GM19023 (cell line): ENCODE data around the gene HHIPL1.

ENCODE experiments used
- ATAC-seq: cut with Tn5 transposase; IDR thresholded peaks from one replicate; pipeline ENCODE4 v1.9.1; 2021; ENCODE audit warnings: mild to moderate bottlenecking, moderate library complexity; ENCODE audit not compliant: unreplicated experiment

HHIPL1 gene

DNA sequence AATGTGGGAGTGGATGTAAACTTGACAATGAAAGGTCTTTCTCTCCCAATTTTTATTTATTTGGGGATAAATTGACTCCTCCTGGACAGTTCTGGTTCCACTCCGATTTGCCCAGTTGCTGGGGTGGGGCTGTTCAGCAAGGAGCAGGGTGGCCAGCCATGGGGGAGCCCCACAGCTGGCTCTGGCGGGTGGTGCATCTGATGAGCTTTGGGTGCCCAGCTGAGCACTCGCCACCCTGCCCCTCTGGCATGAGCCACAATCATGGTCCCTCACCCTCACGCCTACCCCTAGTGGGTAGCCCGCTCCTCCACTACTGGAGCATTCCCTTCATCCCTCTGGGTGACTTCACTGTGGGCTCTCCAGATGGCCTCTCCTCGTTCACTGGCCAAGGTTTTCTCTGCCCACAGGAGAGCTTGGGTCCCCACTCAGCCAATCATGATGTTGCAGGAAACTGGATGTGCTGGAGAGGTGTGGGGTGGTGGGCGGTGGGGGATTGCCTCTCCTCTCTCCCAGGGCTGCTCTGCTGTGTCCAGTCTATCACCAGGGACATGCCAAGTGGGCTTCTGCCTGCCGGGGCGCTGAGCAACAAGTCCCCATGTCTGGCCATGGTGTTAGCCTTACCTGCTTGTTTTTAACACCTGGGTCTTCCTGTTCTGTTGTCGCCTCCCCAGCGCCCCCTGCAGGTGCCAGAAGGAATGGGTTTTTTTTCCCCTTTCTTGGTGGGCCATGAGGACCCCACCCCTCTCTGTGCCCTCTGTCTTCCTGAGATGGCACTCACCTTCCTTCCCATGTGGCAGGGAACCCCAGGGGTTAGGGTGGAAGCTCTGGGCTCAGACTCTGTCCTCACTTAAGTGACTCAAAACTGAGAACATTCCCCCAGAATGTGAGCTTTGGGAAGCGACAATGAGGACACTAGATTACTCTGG is 42.6 kb downstream of the HHIPL1 start:
- no peak for ATAC-seq

DNA sequence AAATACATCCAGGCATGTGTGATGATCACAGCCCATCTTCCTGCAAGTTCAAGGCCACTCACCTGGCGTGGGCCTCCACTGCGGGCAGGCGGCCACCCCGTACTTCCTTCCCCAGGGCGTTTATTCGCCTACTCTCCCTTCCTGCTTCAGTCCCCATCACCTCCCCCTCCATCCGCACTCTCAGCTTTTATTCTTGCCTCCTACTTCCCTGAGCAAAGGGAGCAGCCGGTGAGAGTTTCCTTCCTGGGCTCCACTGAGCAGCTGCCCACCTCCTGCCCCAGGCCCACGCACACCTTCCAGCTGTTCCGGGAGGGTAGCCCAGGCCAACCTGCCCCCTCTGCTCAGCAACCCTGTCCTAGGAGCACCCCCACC is 43.3 kb downstream of the HHIPL1 start:
- no peak for ATAC-seq

DNA sequence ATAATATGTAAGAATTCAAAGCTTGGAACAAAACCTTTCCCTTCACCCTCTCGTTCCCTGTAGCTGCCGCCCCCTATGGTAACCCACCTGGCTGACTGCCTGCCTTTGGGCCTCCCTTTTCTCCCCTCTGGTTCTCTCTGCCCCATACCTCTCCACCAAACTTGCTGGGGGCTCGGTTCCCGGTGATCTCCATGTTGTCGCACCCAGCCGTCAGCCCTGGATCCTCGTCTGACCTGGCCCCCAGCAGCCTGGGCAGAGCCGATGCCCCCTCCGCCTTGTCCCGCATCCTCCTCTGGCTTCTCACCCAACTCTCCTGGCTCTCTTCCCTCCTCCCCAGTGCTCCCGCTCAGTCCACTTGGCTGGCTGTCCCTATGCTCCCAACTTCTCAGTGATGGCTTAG is 43.7 kb downstream of the HHIPL1 start:
- no peak for ATAC-seq

DNA sequence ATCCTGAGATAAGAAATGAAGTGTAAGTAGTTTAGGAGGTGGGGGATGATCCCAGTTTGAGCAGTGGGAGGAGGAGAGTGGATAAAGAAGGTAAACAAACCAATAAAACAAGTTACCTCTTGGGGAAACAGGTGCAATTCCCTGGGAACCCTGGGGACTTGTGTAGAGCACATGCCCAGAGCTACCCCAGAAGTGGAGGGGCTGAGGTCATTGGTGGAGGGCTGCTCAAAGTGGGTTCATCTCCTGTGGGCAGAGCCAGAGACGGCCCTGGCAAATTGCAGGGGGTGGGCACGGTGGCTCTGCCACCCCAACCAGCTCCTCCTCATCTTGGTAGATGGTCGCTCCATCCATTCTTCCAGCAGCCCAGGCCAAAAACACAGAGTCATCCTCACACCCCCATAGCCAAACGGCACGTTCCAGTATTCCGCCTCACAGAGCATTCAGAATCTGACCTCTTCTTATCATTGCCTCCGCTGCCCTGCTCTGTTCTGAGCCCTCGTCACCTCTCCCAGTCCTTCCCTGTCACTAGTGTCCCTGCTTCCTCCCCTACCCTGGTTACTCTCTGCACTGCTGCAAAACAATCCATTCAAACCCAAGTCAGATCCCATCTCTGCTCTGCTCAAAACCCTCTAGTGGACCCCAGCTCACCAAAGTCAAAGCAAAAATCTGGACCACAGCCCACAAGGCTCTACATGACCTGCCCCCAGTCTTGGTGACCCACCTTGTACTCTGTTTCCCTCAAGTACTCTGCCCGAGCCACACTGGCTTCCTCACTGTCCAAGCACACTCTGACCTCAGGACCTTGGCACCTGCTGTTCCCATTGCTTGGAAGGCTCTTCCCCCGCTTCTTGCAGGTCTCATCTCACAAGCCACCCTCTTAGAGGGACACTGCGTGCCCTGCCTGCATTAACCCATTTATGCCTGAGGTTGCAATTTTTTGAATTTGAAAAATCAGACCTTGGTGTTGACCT is 44.6 kb downstream of the HHIPL1 start:
- no peak for ATAC-seq

DNA sequence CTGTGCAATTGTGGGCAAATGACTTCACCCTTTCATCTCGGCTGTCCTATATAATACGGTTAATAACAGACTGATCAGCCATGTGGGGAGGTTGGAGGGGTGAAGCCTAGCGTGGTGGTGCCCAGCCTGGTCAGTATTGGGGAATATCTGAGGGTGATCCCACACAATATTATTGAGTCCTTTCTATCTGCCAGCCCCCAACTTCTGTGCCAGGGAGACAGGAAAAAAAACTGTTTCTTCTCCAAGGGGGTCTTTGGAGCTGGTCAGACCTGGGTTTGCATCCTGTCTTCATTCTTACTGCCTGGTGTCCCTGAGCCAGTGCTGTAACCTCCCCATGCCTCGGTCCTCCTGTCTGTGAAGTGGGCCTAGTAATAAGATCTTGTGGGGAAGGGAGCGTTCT is 45.7 kb downstream of the HHIPL1 start:
- ATAC-seq = no peak

DNA sequence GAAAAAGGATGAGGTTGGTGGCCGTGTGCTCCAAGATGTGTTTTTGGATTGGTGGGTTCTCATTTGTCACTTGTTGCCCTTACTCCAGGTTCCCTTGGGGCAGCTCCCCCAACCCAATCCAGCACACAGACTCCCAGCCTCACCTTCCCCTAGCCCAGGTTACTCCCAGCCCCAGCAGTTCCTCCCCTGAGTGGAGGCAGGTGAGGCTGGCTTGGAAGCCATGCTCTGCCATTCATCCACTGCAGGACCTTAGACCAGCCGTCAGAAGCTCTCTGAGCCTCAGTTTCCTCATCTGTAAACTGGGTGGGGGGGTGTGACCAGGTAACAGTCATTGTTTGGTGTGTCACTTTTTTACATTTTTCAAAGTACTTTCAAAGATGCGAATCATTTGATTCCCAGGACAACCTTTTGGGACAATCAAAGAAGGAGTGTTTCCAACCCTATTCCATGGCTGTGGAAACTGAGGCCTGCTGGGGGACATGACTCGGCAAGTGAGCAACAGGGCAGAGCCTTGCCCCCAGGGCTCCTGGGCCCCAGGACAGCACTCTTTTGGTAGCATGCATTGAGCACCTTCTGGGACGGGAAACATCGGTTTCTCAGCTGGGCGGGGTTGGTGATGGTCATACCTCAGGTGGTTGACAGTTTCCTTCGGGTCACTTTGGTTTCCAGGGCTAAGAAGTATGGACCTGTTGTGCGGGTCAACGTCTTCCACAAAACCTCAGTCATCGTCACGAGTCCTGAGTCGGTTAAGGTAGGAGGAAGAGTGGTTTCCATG is 46.4 kb downstream of the HHIPL1 start:
- ATAC-seq = no peak

DNA sequence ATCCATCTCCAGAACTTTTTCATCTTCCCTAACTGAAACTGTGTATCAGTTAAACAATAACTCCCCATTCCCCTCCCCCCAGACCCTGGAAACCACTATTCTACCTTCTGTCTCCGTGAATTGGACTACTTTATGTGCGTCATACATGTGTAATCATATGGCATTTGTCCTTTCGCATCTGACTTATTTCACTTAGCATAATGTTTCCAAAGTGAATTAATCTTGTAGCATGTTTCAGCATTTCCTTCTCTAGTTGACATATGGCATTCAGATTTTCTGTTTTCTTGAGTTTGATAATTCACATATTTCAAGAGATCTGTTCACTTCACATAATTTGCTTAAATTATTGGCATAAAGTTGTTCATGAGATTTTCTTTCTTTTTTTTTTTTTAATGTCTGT is 49.0 kb downstream of the HHIPL1 start:
- no peak for ATAC-seq

DNA sequence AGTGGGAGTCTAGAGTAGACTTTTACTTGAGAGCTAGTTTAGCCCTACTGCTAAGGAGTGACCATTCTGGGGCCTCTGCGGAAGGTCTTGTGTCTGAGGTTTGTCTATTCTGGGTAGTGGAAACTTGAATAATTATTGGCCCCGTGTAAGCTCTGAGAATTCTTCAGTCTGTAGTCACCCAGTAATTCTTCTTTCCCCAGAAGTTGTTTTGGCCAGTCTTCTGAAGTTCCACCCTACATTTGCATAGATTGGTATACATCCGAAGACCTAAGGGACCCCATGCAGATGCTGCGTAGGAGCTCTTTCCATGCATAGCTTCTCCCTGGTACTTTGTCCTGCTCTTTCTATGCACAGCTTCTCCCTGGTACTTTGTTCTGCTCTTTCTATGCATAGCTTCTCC is 52.0 kb downstream of the HHIPL1 start:
- ATAC-seq = no peak

DNA sequence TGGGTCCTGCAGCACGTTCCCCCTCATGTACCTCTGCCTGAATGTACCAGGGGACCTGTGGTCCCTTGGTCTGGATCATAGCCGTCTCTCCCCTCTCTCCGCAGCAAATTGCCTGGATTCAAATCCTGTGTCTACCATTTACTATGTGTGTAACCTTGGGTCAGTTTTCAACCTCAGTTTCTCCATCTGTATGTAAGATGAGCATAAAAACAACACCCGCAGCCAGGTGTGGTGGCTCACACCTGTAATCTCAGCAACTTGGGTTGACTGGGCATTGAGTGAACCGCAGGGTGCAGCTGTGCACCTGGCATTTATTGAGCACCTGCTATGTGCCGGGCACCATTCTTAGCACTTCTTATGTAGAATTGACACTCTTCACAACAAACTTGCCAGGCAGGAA is 53.3 kb downstream of the HHIPL1 start:
- ATAC-seq = no peak

DNA sequence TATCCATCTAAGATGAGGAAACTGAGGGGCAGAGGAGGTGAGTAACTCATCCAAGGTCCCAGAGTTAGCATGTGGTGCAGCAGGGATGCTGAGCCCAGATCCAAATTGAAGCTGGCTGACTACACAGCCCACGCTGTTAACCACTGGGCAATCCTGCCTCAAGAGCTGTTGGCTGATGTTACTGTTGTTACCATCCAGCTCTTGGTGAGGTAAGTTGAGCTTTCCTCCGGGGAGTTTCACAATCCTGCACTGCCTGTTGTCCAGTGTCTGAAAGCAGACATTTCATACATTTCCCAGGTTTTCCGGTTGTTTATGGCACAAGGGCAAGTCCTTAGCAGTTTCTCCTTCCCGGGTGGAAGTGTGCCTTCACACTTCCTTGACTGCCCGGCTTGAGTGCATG is 53.7 kb downstream of the HHIPL1 start:
- no peak for ATAC-seq

DNA sequence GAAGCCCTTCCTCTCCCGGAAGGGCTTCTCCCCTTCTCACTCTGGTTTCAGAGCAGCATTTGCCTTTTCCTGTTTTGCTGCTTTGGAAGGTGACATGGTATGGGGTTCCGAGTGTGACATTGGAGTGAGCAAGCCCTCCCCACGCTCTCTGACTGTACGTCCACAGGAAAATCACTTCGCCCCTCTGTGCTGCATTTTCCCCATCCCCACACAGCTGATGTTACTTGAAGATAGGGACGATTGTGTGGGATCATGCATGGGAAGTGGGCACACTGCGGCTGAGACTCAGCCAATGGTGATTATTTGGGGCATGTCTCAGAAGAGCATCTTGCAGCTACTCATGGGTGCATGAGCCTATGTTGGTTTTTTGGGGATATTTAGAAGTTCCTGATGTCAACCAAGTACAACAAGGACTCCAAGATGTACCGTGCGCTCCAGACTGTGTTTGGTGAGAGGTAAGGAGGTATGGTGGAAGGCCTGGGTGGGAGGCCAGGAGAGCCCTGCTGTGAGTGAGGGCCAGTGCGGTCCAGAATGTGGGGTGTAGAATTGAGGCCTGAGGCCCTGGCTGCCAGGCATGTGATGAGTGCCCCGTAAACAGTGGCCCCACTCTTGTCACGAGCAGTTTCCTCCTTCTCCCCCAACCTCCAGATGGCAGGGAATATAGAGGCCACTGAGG is 54.3 kb downstream of the HHIPL1 start:
- ATAC-seq = no peak

DNA sequence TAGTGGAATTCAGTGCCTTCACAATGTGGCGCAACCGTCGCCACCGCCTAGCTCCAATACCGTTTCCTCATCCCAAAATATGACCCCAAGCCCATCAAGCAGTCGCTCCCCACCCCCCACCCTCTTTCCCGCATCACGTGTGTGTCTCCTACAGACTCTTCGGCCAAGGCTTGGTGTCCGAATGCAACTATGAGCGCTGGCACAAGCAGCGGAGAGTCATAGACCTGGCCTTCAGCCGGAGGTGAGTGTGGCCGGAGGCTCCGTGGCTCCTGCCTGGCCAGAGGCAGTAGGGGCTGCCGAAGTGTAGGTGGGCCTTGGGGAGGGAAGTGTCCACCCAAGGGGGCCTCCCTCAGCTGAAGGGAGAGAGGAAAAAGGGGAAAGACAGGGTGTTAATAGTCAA is 54.9 kb downstream of the HHIPL1 start:
- ATAC-seq = no peak

DNA sequence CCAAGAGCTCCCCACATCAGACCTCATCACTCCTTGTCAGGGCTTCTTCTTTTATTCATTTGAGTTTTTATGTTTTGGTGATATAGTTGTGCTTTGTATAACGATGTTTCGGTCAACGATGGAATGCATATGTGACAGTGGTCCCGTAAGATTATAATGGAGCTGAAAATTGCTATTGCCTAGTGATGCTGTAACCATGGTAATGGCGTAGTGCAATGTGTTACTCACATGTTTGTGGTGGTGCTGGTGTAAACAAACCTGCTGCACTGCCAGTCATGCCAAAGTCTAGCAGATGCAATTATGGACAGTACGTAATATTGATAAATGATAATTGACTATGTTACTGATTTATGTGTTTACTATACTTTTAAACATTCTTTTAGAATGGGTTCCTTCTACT is 55.5 kb downstream of the HHIPL1 start:
- ATAC-seq = no peak

DNA sequence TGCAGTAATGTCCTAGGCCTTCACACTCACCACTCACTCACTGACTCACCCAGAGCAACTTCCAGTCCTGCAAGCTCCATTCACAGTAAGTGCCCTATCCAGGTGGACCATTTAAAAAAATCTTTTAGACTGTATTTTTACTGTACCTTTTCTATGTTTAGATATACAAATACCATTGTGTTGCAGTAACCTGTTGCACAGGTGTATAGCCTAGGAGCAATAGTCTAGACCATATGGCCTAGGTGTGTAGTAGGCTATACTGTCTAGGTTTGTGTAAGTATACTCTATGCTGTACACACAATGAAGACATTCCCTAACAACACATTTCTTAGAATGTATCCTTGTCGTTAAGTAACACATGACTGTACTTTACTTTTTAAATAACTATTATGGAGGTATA is 56.3 kb downstream of the HHIPL1 start:
- ATAC-seq = no peak

DNA sequence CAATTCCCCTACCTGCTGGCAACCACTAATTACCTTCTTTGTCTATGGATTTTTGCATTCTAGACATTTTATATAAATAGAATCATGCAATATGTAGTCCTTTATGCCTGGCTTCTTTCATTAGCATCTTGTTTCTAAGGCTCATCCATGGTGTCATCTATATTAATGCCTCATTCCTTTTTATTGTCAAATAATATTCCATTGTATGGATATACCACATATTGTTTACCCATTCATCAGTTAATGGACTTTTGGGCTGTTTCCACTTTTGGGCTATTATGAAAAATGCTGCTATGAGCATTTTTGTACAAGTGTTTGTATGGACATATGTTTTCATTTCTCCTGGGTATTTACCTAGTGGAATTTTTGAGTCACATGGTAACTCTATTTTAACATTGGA is 57.2 kb downstream of the HHIPL1 start:
- no peak for ATAC-seq

DNA sequence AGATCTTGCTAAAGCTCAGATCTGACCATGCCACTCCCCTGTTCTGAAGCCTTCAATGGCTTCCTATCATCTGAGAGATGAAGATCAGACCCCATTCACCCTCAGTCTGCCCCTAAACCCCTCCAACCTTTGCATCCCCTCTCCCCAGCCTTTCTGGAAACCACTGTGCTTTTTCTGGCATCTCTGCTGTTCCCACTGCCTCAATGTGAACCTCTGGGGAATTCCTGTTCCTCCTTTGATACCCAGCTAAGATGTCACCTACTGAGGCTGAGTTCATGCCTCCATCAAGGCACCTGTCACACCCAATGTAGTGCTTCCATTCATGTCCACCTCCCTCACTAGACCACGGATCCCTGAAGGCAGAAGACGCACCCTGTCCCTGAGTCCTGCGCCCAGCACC is 58.5 kb downstream of the HHIPL1 start:
- ATAC-seq = no peak

DNA sequence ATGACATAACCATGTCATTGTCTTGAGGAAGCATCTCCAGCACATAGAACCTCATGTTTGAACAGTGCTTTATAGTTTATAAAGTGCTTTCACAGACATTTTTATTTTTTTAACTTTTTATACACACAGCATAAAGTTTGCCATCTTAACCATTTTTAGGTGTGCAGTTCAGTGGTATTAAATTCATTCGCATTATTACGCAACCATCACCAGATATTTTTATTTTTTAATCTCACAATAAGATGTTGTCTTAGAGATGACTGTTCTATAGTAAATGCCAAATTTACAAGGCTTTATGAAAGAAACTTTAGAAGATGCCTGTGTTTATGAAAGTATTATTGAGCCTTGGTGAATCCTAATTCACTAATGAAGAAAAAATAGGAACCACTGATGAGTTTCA is 59.1 kb downstream of the HHIPL1 start:
- ATAC-seq = no peak

DNA sequence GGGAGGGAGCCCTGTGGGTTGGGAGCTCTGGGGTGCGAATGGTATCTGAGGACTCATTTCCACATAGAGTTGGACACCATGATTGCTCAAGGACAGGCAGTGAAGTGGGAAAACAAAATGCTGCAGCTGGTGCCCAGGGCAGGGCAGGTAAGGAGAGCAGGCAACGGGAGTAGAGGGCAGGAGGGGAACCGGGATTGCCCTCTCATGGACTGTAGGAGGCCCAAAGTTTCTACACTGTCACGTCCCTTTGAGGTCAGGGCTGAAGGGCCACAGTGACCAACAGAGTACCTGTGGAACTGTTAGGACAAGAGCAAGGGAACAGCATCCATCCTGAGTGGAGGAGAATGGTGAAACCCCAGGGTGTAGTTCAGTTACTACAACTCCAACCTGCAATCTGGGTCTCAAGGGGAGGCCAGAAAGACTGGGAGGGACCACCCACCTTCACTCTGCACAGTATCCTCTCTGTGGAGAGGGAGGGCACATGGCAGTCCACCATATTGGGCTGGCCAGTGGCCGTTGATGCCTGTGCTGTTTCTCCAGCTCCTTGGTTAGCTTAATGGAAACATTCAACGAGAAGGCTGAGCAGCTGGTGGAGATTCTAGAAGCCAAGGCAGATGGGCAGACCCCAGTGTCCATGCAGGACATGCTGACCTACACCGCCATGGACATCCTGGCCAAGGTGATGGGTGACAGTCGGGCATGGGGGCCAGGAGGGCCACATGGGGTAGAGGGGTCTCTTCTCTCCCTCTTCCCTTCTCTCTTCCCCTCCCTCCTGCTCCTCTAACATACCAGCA is 61.4 kb downstream of the HHIPL1 start:
- no peak for ATAC-seq

DNA sequence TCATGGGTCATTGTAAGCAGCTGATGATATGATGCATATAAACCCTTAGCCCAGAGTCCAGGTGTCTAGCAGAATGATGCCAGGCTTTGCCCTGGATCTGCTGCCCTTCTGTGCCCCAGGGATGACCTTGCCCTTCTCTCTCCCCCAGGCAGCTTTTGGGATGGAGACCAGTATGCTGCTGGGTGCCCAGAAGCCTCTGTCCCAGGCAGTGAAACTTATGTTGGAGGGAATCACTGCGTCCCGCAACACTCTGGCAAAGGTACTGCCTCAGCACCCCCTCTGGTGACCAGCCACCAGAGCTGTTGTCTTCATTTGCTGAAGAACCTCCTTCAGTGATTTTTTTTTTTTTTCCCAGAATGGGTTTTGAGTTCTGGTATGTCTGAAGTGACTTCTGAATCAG is 62.5 kb downstream of the HHIPL1 start:
- ATAC-seq = no peak

DNA sequence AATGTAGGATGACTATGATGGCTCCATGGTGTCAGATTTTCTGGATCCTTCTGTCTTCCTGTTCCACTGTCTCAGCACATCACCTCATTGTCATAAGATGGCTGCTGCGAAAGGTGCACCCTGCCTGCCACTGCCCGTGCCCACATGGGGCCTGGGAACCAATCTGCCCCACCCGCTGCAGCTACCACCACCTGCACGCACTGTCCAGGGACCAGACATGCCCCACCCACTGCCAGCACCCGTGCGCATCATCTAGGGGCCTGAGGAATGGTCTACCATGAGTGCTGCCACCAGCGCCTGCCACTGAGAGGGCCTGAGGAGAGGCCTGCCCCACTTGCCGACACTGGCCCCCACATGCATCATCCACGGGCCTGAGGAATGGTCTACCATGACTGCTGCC is 63.0 kb downstream of the HHIPL1 start:
- ATAC-seq = no peak
